ENCODE data around the gene SNX22. TPM values are rescaled to one million over a fixed set of nuclear protein-coding genes. Genes with fewer than 3 reads are reported as not detected.
"Not testable (repeated sequence)": the region's sequence is repeated elsewhere in the genome, so short reads cannot be mapped to it uniquely, and the experiment has no call there.

SNX22 gene
- total and polyA plus RNA-seq, 9 donors = 0.07 to 2.3 (median 0.28) TPM; not detected in 1

GRCh38 chr15:64117759-64118487 lies 33.6 kb upstream of the SNX22 start:
- H3K9me3 ChIP-seq = no peaks in the 10 kb centered on the region
- H3K36me3 ChIP-seq = no peaks in the 10 kb centered on the region
- no peak overlapping the region for H3K4me3 ChIP-seq
- no peaks in the 10 kb centered on the region for H3K27me3 ChIP-seq
- peaks cover 3% of the 10 kb centered on the region for H3K4me1 ChIP-seq (ENCODE audit: insufficient read depth)
- H3K27ac ChIP-seq = no peak overlapping the region
- WGBS, 3 donors = 80 to 90% (median 83%) methylated on average over 5 of the region's 5 CpGs
- TF ChIP-seq POLR2A (IDR thresholded peaks at IDR 0.05) (no peak), CTCF (IDR thresholded peaks at IDR 0.05) (no peak)
- intact Hi-C loops (cut with DNase I) = no loop called here
- no peak for DNase-seq

- intact Hi-C loops (cut with DNase I); H3K36me3 ChIP-seq; H3K27me3 ChIP-seq; DNase-seq; H3K9me3 ChIP-seq; H3K4me1 ChIP-seq (ENCODE audit: insufficient read depth); H3K4me3 ChIP-seq; H3K27ac ChIP-seq: not testable (repeated sequence)
- WGBS, 3 donors = 95 to 99% (median 98%) methylated on average over 2 of the region's 2 CpGs
Observed at GRCh38 chr15:64120322-64120721, 31.2 kb upstream of the SNX22 start.

DNA sequence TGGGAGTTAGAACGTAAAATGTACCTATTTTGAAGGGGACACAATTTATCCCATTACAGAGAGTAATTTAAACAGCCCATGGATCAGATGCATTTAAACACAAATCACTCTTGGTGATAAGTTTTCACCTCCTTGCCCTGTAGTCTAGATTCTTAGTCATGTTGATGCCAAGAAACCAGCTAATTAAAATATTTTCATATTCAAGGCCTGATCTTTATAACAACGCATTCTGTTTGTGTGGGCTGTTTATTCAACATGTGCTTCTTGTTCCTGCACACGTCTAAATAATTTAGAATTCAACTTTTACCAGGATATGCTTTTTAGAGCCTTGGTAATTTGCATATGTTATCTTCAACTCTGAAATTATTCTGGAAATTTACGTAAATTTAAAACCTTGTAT lies 29.9 kb upstream of the SNX22 start:
- 19 to 50% (median 35%) methylated on average over 4 of the region's 4 CpGs for WGBS, 3 donors
- TF ChIP-seq CTCF (IDR thresholded peaks at IDR 0.05) (no peak), POLR2A (IDR thresholded peaks at IDR 0.05) (no peak)
- no peaks in the 10 kb centered on the region for H3K27me3 ChIP-seq
- no peak overlapping the region for H3K4me3 ChIP-seq
- intact Hi-C loops (cut with DNase I) = no loop called here
- H3K27ac ChIP-seq = no peak overlapping the region
- peaks cover 3% of the 10 kb centered on the region for H3K4me1 ChIP-seq (ENCODE audit: insufficient read depth)
- no peaks in the 10 kb centered on the region for H3K36me3 ChIP-seq
- no peaks in the 10 kb centered on the region for H3K9me3 ChIP-seq
- no peak for DNase-seq

GRCh38 chr15:64122444-64122843 lies 29.1 kb upstream of the SNX22 start:
- intact Hi-C loops (cut with DNase I) = no loop called here
- no peak for DNase-seq
- Histone ChIP-seq H3K4me3 (no peak overlapping the region), H3K4me1 (ENCODE audit: insufficient read depth) (peaks cover 3% of the 10 kb centered on the region), H3K9me3 (no peaks in the 10 kb centered on the region), H3K27me3 (no peaks in the 10 kb centered on the region), H3K27ac (no peak overlapping the region), H3K36me3 (no peaks in the 10 kb centered on the region)
- TF ChIP-seq EP300 (IDR thresholded peaks at IDR 0.05) (no peak), POLR2A (IDR thresholded peaks at IDR 0.05) (no peak), CTCF (IDR thresholded peaks at IDR 0.05) (no peak)
- WGBS, 3 donors = 25 to 35% (median 30%) methylated on average over 1 of the region's 1 CpG

DNA sequence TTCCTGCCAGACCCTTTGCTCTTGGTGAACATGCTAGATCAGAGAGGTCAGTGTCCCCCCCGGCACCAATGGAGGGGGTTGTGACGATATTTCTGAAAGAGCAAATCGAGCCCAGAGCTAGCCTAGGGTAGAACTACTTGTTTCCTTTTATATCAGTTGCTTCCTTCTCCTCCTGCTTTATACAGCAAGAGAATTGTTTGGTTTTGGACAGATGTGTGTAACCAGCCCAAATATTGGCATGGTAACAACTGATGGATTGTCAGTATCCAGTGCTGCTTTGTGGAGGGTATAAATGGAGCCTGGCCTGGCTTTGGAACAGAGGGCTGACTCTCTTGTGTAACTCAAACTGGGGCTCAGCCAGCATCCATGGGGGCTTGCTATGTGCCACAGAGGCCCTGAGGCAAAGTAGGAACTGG lies 28.6 kb upstream of the SNX22 start:
- H3K36me3 ChIP-seq = no peaks in the 10 kb centered on the region
- WGBS, 3 donors = 33 to 65% (median 53%) methylated on average over 3 of the region's 3 CpGs
- H3K9me3 ChIP-seq = no peaks in the 10 kb centered on the region
- TF ChIP-seq CTCF (IDR thresholded peaks at IDR 0.05) (no peak), EP300 (IDR thresholded peaks at IDR 0.05) (no peak), POLR2A (IDR thresholded peaks at IDR 0.05) (no peak)
- no peak overlapping the region for H3K4me3 ChIP-seq
- H3K27ac ChIP-seq = no peak overlapping the region
- H3K4me1 ChIP-seq (ENCODE audit: insufficient read depth) = peaks cover 3% of the 10 kb centered on the region
- no peaks in the 10 kb centered on the region for H3K27me3 ChIP-seq
- DNase-seq = no peak
- intact Hi-C loops (cut with DNase I) = no loop called here

Data from ovary (tissue), 9 donors.